NCI-H446 (cell line): ENCODE data around the gene OR2S2.
"Not testable (repeated sequence)": the region's sequence is repeated elsewhere in the genome, so short reads cannot be mapped to it uniquely, and the experiment has no call there.

Source experiments
- DNase-seq, 2 experiments: peaks; one replicate each; lab custom pipeline; 2025; lab: John Stamatoyannopoulos, UW

The OR2S2 gene, protein sequence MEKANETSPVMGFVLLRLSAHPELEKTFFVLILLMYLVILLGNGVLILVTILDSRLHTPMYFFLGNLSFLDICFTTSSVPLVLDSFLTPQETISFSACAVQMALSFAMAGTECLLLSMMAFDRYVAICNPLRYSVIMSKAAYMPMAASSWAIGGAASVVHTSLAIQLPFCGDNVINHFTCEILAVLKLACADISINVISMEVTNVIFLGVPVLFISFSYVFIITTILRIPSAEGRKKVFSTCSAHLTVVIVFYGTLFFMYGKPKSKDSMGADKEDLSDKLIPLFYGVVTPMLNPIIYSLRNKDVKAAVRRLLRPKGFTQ

DNA sequence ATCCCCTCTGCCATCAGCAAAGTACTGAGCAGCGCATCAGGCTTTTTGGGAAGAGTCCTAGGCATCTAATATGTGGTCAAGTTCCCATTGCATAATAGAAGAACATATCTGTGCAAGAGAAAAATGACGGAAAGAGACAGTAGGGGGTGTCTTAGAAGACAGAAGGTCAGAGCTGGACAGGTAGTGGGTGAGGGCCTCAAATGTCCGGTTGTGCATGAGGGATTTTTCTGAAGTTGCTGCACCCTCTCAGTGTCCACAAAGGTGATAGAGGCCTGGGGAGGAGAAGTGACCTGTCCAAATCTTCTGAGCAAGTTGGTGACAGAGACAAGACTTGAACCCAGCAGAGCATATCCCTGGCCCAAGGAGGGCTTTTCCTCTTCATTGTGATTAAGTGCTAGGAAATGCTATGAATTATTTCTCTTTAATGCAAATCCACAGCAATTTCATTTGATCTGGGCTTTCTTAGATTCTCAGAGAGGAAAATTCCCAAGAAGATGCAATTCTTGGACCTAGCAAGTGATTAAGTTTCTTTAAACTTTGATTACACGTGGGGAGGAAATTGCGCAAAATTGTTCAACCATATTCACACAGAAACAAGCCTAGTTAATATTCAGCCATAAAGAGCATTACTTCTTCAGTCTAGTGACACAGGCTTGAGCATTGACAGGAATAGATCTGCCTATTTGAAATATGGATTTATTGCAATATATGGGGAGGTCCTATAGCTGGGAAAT lies at the start of gene OR2S2:
OR2S2 (minus strand) TSS at position 51 of the 734 bp plus-strand sequence. CDS start 56 bp downstream, outside the sequence.
- DNase-seq: no peak

DNA sequence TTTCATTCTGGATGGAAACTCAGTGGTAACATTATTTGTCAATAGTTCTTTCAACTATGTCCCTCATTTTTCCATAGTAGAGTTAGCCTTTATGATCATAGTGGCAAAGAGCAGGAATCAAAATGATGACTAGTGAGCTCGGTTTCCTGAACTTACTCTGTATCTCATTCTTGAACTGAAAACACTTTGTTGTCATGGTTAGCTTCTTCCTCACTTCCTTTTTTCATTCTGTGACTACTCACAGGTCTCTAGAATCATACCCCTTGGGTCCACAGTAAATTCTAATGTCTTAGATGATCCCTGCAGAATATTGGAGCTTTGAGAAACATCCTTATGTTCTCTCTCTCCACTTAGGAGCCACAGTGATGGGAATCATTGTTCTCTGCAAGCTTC lies 49.4 kb upstream of the OR2S2 start:
- DNase-seq: no peak

DNA sequence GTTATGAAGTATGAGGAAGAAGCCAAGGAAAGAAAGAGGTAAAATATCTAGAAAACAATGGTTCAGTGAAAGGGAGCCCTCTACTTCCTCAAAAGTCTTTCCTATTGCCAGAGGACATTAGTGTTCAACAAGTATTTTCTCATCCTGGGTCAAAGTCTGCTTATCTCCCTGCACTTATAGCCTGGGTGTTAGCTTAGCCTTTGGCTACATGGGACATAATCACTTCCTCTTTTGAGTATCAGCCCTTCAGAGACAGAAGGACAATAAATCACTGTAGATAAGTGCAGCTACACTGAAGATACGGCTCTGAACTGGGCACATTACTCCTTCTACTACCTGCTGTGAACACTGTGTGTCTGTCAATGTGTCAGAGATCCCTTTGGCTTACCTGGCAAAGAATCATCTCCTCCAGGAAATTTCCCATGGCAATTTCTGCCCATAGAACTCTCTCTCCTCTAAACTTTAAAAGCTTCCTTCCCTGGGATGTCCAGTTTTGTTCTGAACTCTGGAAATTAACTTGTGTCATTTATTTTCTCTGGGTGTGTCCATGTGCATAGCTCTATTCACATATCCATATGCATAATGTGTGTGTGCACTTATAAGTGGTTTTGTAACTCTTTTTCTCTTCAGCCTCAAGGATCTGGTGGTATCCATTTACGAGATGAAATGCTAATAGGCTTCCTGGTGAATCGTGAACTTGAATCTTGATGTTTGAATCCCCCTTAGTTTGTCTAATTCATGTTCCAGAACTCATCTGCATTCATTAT lies 48.8 kb upstream of the OR2S2 start:
- no peak for DNase-seq

DNA sequence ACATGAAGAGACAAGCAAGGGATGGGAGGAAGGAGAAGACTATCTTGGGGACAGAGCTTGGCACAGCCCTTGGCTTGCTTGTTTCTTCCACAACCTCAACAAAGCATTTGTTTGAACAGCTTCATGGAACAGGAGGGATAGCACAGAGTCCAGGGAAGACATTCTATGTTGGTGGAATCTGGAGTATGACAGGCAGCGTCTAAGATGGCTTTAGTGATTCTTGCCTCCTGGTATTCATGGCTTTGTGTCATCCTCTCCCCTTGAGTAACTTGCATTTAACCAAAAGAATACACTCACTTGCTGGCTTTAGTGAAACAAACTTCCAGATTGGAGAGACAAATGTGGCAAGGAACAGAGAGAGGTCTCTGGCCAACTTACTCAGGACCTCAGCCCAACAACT lies 47.9 kb upstream of the OR2S2 start:
- DNase-seq: no peak

DNA sequence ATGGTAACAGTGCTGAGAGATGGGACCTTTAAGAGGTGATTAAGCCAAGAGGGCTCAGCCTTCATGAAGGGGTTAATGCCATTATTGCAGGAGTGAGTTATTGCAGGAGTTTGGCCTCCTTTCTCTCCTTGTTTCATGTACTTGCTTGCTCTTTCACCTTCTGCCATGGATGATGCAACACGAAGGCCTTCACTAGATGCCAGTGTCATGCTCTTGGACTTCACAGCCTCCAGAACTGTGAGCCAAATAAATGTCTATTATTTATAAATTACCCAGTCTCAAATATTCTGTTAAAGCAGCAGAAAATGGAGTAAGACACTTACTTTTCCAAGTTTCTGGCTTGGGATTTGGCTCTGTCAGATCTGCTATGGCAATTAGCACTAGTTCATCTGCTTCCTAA lies 40.4 kb upstream of the OR2S2 start:
- no peak for DNase-seq

DNA sequence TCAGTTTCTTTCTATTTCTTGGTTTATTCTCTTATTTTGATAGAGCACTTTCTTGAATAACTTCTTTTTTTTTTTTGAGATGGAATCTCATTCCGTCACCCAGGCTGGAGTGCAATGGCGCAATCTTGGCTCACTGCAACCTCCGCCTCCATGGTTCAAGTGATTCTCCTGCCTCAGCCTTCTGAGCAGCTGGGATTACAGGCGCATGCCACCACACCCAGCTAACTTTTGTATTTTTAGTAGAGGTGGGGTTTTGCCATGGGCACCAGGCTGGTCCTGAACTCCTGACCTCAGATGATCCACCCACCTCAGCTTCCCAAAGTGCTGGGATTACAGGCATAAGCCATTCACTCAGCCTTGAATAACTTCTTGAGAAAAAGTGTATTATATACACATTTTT lies 39.1 kb upstream of the OR2S2 start:
- not testable (repeated sequence) for DNase-seq

DNA sequence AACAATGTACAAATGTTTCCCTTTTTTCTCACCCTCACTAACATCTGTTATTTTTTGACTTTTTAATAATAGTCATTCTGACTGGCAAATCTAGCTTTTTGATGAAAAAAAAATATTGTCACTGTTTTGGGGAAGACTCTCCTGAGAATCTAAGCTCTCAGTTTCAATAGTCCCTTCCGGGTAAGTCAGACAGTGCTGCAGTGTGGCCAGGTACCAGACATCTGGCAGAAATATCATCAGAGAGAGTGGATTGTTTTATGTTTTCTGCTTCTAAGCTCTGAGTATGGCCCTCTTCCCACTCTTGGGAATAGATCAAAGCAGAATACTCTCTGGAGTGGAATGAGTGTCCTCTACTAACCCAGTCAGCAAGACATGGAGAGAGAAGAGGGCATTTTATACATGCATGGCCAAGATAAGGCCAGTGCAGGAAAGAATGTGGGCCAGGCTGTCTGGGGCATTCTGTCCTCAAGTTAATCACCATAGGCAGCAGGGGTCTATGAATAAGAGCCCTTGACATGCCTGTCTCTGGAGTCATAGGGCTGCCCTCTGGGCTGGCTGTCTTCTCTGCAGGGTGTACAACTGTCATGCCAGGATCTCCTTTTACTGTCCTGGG lies 38.5 kb upstream of the OR2S2 start:
- peak in 1 of 2 experiments; percentile 32 for DNase-seq

DNA sequence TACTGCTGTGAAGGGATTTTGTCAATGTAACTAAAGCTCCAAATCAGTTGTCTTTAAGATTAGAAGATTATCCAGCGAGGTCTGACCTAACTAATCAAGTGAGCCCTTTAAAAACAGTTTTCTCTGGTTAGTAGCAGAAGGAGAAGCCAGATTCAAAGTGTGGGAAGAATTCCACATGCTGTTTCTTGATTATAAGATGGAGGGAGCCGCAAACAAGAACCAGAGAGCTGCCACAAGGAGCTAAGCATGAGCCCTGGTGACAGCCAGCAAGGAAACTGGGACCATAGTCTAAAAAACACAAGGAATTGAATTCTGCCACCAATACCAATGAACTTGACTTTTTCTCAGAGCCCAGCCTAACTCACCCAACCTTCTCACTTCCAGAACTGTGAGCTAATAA lies 37.0 kb upstream of the OR2S2 start:
- no peak for DNase-seq

DNA sequence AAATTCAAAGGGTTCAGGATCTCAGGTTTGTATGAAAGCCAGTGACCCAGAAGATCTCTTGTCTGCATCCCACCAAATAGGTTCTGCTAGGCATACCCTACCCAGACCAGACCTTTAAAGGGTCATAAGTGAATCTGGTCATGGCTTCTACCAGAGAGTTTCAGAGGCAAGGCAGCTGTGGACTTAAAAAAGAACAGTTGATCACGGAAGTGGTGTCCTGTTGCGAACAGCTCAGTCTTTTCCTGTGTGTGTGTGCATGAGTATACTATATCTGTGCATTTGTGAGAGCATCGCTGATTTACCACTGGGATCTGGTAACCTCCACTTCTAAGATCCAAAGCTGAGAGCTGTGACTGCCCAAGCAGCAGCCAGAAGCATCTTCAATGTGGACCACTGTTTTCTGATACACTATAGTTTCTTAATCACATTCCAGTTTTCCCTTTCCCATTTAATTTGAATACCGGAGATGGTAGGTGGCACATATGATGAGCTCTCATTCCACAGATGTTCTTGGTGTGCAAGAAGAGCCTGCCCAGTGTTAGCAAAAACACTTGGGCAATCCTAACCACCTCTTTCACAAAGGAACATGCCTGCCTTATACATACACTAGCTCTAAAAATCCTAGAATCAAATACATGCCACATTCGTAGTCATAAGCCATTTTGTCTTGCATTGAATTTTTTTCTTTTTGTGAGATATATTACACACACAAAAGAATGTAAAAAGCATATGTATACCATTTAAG lies 36.2 kb upstream of the OR2S2 start:
- no peak for DNase-seq

DNA sequence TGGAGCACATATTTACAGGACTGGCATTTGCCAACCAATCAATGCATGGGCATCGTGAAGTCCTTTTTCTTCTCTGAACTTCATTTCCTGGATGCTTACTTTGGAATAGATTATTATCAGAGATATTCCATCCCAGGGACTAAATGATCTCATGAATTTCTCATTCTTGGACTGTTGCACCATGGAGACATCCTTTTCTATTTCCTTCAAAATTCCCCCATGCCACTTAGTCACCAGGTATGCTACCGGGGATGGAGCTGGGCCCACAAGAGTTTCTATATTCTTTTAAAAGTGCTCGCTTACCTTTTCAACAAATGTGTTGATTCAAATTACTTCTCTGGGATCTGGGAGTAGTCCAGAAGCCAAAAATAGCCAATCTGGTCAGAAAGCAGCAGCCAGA lies 35.2 kb upstream of the OR2S2 start:
- DNase-seq: not testable (repeated sequence)

DNA sequence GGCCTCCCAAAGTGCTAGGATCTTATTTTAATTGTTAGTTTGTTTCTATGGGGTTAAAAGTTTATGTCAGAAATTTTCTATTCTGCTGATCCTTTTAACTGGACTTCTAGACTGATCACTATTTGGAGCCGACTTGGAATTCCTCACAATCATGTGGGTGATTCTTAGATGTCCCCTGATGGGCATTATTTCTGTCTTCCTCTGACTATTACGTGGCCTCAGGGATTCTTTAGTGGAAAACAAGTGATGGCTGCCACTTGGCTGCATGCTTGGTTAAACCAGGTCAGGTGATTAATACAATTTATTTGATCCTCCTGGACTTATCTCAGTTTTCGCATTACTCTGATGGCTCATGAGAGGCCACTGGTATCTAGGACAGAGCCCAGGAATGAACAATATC lies 32.2 kb upstream of the OR2S2 start:
- DNase-seq: no peak

DNA sequence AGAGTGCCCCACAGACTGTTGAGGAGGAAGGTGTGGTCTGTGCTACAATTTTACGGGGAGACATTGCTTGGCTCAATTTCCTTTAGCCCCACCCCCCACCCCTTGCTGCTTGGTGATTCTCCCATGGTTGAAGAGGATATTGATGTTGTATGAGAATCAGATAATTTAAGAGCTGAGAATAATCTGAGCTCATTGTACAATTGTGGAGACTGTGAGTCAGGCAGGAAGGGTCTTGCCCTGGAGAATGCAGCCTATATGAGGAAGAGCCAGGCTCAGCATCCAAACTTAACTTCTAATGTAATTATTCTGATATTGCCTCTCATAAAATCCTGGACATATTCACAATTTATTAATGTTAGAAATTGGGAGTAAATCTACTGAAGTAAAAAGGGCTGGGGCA lies 26.1 kb upstream of the OR2S2 start:
- DNase-seq: no peak

DNA sequence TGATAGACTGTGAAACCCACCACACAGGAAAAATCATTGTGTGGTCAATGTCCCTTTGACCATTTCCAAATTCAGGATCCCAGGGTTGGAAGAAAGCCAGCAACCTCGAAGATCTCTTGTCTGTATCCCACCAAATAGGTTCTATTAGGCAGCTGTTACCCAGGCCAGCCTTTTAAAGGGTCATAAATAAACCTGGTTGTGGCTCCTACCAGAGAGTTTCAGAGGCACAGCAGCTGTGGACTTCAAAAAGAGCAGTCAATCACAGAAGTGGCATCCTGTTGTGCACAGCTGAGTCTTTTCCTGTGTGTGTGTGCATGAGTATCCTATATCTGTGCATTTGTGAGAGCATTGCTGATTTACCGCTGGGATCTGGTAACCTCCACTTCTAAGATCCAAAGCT lies 23.7 kb upstream of the OR2S2 start:
- no peak for DNase-seq

DNA sequence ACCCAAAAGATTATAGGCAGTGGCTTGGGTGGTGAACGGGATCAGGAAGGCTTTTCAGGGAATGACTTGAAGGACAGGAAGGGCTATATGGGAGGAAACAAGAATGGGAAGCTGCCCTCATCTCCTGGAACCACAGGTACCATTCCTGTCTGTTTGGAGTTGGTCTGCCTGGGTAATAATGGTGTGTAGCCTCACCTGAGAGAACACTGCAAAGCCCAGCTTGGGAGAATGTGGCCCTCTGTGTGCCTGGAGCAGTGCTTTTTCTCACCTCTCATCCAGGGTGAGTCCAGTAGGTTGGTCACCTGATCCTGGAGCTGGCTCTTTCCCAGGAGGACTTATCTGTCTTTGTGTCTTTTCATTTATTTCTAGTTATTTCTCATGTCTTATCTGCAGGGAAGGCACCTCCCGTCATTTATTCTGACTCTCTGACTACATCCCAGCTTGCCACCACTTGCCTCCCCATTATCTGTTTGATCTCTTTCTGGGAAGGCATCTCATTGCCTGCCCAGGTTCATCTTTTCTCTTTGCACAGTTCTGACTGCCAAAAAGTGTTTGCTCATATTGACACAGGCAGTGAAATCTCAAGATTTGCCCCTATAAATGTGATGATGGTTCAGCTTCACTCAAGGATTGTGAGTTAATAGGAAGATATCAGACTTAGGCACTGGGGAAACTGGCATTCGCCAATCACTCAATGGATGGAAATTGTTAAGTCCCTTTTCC lies 22.5 kb upstream of the OR2S2 start:
- no peak for DNase-seq

DNA sequence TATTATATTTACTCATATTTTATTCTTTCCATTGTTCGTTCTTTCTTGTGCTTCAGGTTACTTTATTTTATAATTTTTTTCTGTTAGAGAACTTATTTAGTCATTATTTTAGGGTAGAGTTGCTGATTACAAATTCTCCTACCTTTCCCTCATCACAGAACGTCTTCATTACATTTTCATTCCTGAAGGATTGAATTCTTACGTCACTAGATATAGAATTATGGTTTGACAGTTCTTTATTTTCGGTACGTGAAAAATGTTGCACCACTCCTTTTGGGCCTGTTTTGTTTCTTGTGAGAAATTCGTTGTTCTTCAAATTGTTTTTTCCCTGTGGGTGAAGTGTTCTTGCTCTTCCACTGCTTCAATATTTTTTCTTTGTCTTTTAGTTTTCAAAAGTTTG lies 20.8 kb upstream of the OR2S2 start:
- DNase-seq: no peak

DNA sequence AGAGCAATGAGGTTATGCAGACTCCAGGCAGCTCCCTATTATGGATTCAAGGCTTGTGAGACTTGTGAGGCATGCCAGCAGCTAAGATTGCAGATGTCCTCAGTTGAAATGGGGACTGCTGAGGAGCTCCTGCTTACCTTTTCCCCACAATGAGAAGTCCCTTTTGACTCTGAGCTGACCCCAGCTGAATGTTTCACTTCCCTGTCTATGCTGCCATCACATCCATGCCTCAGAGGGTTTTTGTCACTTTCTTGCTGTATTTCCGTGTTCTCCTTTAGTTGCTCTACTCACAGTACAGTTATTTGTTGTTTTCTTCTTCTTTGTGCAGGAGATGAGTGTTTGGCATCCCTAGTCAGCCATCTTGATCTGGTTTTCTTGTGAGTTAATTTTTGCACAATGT lies 18.8 kb upstream of the OR2S2 start:
- DNase-seq: no peak

DNA sequence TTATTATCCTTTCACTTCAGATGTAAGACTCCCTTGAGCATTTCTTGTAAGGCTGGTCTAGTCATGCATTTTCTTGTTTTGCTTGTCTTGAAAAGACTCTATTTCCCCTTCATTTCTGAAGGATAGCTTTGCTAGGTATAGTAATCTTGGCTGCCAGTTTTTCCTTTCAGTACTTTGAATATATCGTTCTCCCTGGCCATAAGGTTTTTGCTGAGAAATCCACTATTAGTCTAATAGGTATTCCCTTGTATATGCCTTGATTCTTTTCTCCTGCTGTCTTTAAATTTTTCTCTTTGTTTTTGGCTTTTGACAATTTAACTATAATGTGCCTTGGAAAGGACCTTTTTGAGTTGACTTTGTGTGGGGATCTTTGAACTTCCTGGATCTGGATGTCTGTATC lies 16.8 kb upstream of the OR2S2 start:
- DNase-seq: no peak

DNA sequence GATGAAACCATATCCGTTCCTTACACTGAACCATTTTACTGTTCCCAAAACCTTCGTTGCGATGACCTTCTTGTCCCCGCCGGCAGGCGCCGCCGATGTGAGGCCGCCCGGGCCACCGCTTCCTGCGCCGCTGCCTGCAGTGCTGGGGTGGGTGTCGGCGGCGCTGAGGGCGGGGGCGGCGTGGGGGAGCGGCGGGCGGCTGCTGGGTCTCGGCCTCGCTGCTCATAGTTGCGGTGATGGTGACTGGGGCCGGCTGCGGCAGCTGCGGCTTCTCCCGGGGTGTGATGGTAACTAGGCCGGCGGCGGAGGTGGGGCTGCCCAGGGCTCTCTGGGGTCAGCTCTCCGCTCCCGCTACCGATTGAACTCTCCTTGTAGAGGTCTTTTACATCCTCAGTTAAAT lies 14.1 kb upstream of the OR2S2 start:
- no peak for DNase-seq

DNA sequence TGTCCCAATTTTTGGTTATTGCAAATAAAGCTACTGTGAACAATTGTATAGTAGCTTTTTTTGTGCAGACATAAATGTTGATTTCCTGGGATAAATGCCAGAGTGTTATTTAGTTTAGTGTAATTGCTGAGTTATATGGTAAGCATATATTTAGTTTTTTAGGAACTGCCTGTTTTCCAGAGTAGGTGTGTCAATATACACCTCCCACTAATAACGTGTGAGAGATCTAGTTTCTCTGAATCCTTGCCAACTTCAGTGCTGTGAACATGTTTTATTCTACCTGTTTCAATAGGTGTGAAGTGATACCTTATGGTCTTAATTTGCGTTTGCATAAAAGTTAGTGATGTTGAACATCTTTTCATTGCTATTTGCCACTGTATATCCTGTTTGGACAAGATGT lies 9.1 kb upstream of the OR2S2 start:
- no peak for DNase-seq

DNA sequence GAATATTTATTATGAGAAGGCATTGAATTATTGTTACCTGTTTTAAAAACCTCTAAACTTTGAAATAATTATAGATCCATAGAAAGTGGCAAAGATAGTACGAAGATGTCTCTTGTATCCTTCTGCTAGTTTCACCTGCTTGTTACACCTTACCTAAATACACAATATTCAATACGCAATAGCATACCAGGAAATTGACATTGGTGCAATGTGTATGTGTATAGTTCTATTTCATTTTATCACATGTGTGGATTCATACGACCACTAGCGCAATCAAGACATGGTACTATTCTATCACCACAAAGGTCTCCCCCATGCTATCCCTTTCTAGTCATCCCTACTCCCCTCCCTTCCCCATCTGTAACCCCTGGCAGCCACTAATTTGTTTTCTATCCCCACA lies 8.5 kb upstream of the OR2S2 start:
- no peak for DNase-seq

DNA sequence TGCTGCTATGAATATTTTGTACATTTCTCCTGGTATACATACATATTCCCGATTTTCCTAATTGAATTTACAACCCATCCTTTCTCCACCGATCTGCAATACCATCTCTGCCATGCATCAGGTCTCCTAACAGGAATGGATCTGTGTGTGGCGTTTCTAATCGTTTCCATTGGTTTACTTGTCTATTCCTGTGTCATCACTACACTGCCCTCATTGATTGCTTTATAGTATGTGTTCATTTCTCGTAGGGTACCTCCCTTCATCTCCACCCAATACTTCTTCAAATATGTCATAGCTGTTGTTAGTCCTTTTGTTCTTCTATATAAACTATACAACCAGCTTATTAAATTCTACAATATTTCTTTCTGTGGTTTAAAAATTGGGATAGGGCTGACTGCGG lies 7.1 kb upstream of the OR2S2 start:
- no peak for DNase-seq
